HepG2 (cell line): Measurements from ENCODE around the gene SLA2. TPM values are rescaled to one million over a fixed set of nuclear protein-coding genes. Genes with fewer than 3 reads are reported as not detected.

Source experiments
- BATF2 ChIP-seq: sonication (generic); formaldehyde crosslinking; IDR thresholded peaks from 2 replicates; pipeline ENCODE4 v1.8.0; 2022; ENCODE audit warnings: mild to moderate bottlenecking, missing genetic modification reagents, moderate library complexity
- CBX1 ChIP-seq: IDR thresholded peaks from one replicate; pipeline ENCODE4 v1.6.1; 2016; ENCODE audit warnings: antibody characterized with exemption, low read depth
- CERS6 ChIP-seq: sonication (generic); formaldehyde crosslinking; IDR thresholded peaks from 2 replicates; pipeline ENCODE4 v1.5.0; 2020; ENCODE audit warnings: missing genetic modification reagents
- CHD2 ChIP-seq: IDR thresholded peaks from 2 replicates; pipeline ENCODE4 v1.6.1; 2011; ENCODE audit warnings: low read depth, low read length, improper control_type of control experiment
- FOSL2 ChIP-seq: sonication (generic); formaldehyde crosslinking; IDR thresholded peaks from 2 replicates; pipeline ENCODE4 v1.4.0; 2020; ENCODE audit warnings: missing genetic modification reagents
- FOXK2 ChIP-seq: fragments of 450-650 bp; IDR thresholded peaks from 2 replicates; pipeline ENCODE4 v1.6.1; 2016
- FUBP1 ChIP-seq: sonication (generic); formaldehyde crosslinking; IDR thresholded peaks from 2 replicates; pipeline ENCODE4 v1.5.1; 2020; ENCODE audit warnings: missing genetic modification reagents, mild to moderate bottlenecking, borderline replicate concordance
- MEF2D ChIP-seq: sonication (generic); formaldehyde crosslinking; IDR thresholded peaks from 2 replicates; pipeline ENCODE4 v1.5.1; 2020; ENCODE audit warnings: mild to moderate bottlenecking, missing genetic modification reagents
- NR2F6 ChIP-seq, 2 experiments: IDR thresholded peaks; 2 replicates each; pipeline ENCODE4 v1.6.1; 2016; ENCODE audit warnings: antibody characterized with exemption in 1 of 2, mild to moderate bottlenecking in 1 of 2
- RFX3 ChIP-seq: IDR thresholded peaks from 2 replicates; pipeline ENCODE4 v1.6.1; 2016; ENCODE audit warnings: missing biosample characterization, missing genetic modification reagents
- RNF2 ChIP-seq: fragments of 450-650 bp; conservative IDR thresholded peaks from 2 replicates; pipeline ENCODE4 v1.6.1; 2016; ENCODE audit warnings: low read depth
- SETDB1 ChIP-seq: sonication (generic); formaldehyde crosslinking; IDR thresholded peaks from 2 replicates; pipeline ENCODE4 v1.5.1; 2020; ENCODE audit warnings: missing genetic modification reagents, mild to moderate bottlenecking, borderline replicate concordance
- TARDBP ChIP-seq: sonication (generic); formaldehyde crosslinking; IDR thresholded peaks from 2 replicates; pipeline ENCODE4 v1.8.0; 2022; ENCODE audit warnings: mild to moderate bottlenecking, missing genetic modification reagents
- TBP ChIP-seq: sonication (generic); formaldehyde crosslinking; IDR thresholded peaks from 2 replicates; pipeline ENCODE4 v1.5.0; 2020; ENCODE audit warnings: missing genetic modification reagents
- TCF12 ChIP-seq, 2 experiments: fragments of 450-650 bp in 1 of 2; sonication (generic) in 1 of 2; formaldehyde crosslinking in 1 of 2; IDR thresholded peaks; 2 replicates each; pipeline versions ENCODE4 v1.6.1 to v1.8.0; 2017 to 2022; ENCODE audit warnings: antibody characterized with exemption in 1 of 2, mild to moderate bottlenecking in 1 of 2, missing genetic modification reagents in 1 of 2, moderate library complexity in 1 of 2
- TCF7L2 ChIP-seq: IDR thresholded peaks from 2 replicates; pipeline ENCODE4 v1.6.1; 2011; ENCODE audit warnings: mild to moderate bottlenecking, low read depth, low read length, moderate library complexity
- U2AF2 ChIP-seq: fragments of 200-400 bp; formaldehyde crosslinking; IDR thresholded peaks from 2 replicates; pipeline ENCODE4 v1.6.1; 2017; ENCODE audit warnings: low read depth, mild to moderate bottlenecking, low read length
- ZNF160 ChIP-seq: sonication (generic); formaldehyde crosslinking; IDR thresholded peaks from 2 replicates; pipeline ENCODE4 v1.8.0; 2022; ENCODE audit warnings: mild to moderate bottlenecking, inconsistent platforms, missing genetic modification reagents
- ZNF329 ChIP-seq: sonication (generic); formaldehyde crosslinking; IDR thresholded peaks from 2 replicates; pipeline ENCODE4 v1.9.0; 2021; ENCODE audit warnings: low read depth, mild to moderate bottlenecking, missing genetic modification reagents
- ZNF530 ChIP-seq: sonication (generic); formaldehyde crosslinking; IDR thresholded peaks from 2 replicates; pipeline ENCODE4 v1.5.0; 2020; ENCODE audit warnings: low read depth, mild to moderate bottlenecking, missing genetic modification reagents
- ZNF589 ChIP-seq: sonication (generic); formaldehyde crosslinking; conservative IDR thresholded peaks from 2 replicates; pipeline ENCODE4 v1.8.0; 2022; ENCODE audit warnings: mild to moderate bottlenecking, moderate library complexity, missing genetic modification reagents
- ZNF674 ChIP-seq: sonication (generic); formaldehyde crosslinking; IDR thresholded peaks from 2 replicates; pipeline ENCODE4 v1.5.0; 2020; ENCODE audit warnings: low read depth, mild to moderate bottlenecking, missing genetic modification reagents
- ZNF784 ChIP-seq: sonication (generic); formaldehyde crosslinking; IDR thresholded peaks from 2 replicates; pipeline ENCODE4 v1.5.1; 2020; ENCODE audit warnings: missing genetic modification reagents, mild to moderate bottlenecking, borderline replicate concordance
- ZSCAN25 ChIP-seq: sonication (generic); formaldehyde crosslinking; IDR thresholded peaks from 2 replicates; pipeline ENCODE4 v1.8.0; 2022; ENCODE audit warnings: mild to moderate bottlenecking, missing genetic modification reagents
- polyA plus RNA-seq, 8 experiments: library from polyadenylated mRNA; depleted of rRNA in 3 of 8; stranded (reverse) in 7 of 8; unstranded in 1 of 8; fragments of >200 nt; fragmentation: Illumina TruSeq in 4 of 8; extraction: Trizol in 4 of 8; gene quantifications; 2 replicates each; pipeline versions ENCODE4 v1.2.1 to v1.2.3, GENCODE V29; 2011 to 2016; ENCODE audit warnings: low read depth in 4 of 8, missing spikeins in 1 of 8, mixed read lengths in 1 of 8; ENCODE audit not compliant: insufficient read depth in 1 of 8
- total RNA-seq, 5 experiments: library from RNA; depleted of rRNA; stranded (reverse); fragments of >200 nt; fragmentation: Illumina TruSeq; extraction: Trizol; gene quantifications; 2 replicates each; pipeline ENCODE4 v1.2.3, GENCODE V29; 2016; ENCODE audit warnings: low read depth in 1 of 5
- TF ChIP-seq, protein P1 (sequence below): sonication (generic); formaldehyde crosslinking; IDR thresholded peaks from 2 replicates; pipeline ENCODE4 v1.8.0; 2022; ENCODE audit warnings: mild to moderate bottlenecking, missing genetic modification reagents; ENCODE audit not compliant: insufficient replicate concordance

SLA2 gene
- total and polyA plus RNA-seq, 2 of the 13 experiments (the other 11 are each of a cell fraction or from before 2014, with no cell fraction given): 1.6 to 3.6 TPM

- no peak for TF ChIP-seq TCF7L2
- TF ChIP-seq CERS6 (CRISPR knock-in tag): no peak
- no peak for TF ChIP-seq TBP (CRISPR knock-in tag)
- TF ChIP-seq FOSL2 (CRISPR knock-in tag): peak; percentile 99
- TF ChIP-seq TARDBP (CRISPR knock-in tag): 0 out of 2 replicates have a peak, but pooled peaks have one; percentile 47
- TF ChIP-seq, protein P1, sequence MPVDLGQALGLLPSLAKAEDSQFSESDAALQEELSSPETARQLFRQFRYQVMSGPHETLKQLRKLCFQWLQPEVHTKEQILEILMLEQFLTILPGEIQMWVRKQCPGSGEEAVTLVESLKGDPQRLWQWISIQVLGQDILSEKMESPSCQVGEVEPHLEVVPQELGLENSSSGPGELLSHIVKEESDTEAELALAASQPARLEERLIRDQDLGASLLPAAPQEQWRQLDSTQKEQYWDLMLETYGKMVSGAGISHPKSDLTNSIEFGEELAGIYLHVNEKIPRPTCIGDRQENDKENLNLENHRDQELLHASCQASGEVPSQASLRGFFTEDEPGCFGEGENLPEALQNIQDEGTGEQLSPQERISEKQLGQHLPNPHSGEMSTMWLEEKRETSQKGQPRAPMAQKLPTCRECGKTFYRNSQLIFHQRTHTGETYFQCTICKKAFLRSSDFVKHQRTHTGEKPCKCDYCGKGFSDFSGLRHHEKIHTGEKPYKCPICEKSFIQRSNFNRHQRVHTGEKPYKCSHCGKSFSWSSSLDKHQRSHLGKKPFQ: no peak
- no peak for TF ChIP-seq SETDB1 (CRISPR knock-in tag)
- peak; percentile 37; the same call in 1 of the 2 replicates for TF ChIP-seq NR2F6 (IDR thresholded peaks at IDR 0.05)
- peak; percentile 81; the same call in 1 of the 2 replicates for TF ChIP-seq NR2F6 (CRISPR knock-in tag; IDR thresholded peaks at IDR 0.05)
- no peak for TF ChIP-seq ZNF329 (CRISPR knock-in tag)
- no peak for TF ChIP-seq ZNF674 (CRISPR knock-in tag)
- TF ChIP-seq ZNF589 (CRISPR knock-in tag): no peak
- no peak for TF ChIP-seq RFX3 (CRISPR knock-in tag)
- TF ChIP-seq ZNF530 (CRISPR knock-in tag): no peak
- TF ChIP-seq TCF12 (IDR thresholded peaks at IDR 0.05): no peak
- TF ChIP-seq TCF12 (CRISPR knock-in tag; IDR thresholded peaks at IDR 0.05): no peak
- 0 out of 2 replicates have a peak, but pooled peaks have one; percentile 39 for TF ChIP-seq RNF2
- TF ChIP-seq FUBP1 (CRISPR knock-in tag): no peak
- no peak for TF ChIP-seq BATF2 (CRISPR knock-in tag)
- no peak for TF ChIP-seq ZSCAN25
- no peak for TF ChIP-seq CBX1
- no peak for TF ChIP-seq CHD2
- TF ChIP-seq ZNF160: no peak
- TF ChIP-seq ZNF784: no peak
- 0 out of 2 replicates have a peak, but pooled peaks have one; percentile 26 for TF ChIP-seq FOXK2
- TF ChIP-seq U2AF2: no peak
- TF ChIP-seq MEF2D (CRISPR knock-in tag): no peak
These were observed 38.2 kb downstream of the SLA2 start (continued) for GRCh38 chr20:36607586-36608387.
